ENCODE results near the gene ATP2A3.
A peak's percentile ranks its signal among the peaks of the same experiment; 100 is the strongest.

Gene ATP2A3

DNA sequence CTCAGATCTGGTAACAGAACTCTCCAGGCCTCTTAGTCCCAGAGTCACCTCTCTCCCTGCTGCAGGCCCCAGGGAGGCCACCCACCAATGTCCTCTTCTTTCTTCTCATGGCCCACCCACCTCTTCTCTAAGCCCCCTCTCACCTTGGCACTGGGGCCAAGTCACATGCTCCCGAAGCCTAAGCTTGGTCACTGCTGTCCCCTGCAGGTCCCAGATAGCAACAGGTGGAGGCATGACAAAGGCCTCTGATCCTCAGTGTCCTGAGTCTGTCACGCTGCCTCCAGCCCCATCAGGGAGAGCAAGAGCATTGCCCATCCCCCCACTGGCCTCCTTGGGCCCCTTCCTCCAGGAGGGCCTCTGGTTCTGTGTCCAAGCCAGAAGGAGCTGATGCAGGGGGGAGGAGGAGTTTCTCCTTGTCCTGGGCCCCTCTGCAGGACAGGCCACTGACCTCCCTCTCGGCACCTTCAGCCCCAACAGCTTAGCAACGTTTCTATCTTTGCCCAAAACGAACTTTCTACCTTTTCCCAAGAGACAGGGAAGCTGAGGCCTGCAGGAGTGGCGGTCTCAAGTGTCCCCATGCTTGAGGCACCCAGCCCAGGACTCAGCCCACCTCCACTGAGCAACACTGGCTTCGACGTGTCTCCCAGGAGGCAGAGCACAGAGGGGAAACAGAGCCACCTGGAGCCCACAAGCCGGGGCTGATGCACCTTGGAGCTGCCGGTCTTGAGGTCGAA lies 56.6 kb downstream of the ATP2A3 start:
- DNase-seq, result no peak

DNA sequence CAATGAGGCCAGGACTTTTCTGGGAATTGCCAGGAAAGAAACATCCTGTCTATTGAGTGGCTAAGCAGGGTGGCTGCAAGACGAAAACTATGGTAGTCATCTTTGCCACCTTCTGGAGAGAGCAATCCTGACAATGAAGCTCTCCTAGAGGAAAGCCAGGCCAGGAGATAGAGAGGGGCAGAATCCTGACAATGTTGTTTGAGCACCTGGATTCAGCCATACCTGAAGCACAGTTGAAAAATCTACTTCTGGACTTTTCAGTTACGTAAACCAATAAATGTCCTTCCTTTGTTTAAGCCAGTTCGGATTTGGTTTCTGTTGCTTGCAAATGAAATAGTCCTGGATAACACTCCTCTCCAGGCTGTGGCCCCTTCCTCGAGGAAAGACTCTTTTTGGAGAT lies 57.4 kb downstream of the ATP2A3 start:
- no peak for DNase-seq

DNA sequence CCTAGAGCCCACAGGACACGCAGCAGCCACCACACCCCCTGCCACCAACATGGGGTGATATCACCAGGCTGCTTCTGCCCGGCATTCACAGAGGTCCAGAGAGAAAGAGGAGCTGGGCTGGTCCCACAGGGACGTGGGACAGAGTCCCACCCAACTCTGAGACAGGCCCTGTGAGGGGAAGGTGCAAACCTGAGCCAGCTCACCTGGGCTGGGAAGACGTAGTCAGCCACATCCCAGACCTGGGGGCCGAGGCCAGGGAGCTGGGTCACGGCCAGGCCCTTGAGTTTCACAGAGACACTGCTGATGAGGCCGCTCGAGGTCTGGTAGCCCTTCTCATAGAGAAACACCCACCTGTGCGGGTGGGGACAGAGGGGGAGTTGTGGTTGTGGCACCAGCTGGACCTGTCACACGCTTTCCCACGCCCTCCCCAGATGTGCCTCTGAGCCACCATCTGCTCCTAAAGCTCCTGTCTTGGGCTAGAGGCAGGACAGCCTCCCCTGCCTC lies 59.2 kb downstream of the ATP2A3 start:
- peak; percentile 61 for DNase-seq

DNA sequence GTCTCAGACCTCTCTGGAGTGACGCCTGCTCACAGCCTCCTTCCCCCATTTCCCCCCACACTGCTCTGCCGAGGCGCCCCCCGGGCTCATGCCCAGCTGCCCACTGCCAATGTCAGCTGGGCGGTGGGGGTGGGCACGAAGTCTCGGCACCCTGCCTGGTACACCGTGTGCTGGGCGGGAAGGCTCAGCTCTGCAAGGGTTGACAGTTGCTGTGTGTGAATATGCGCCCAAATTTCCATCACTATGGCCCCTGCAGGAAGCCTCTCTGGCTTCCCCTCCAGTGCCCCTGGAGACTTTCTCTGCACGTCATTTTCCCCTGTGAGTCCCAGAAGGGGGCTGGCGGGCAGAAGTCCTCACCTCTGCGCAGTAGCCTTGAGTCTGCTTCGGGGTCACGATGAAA lies 59.7 kb downstream of the ATP2A3 start:
- DNase-seq, result no peak

DNA sequence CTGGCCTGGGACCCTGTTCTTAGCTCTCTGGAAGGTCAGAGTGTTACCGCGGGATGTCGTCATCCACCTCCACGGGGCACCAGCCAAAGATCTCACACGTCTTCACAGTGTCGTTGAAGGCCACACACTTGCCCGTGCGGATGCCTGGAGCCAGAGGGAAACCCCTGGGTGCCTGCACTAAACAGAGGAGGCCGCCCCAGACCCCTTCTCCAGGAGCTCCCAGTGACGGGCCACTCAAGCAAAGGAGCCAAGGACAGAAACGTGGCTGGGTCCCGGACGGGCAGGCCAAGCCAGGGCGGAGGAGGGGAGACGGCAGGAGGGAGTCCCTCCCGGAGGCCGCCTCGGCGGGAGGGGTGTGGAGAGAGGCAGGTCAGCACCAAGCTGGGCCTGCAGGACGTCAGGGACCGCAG lies 60.4 kb downstream of the ATP2A3 start:
- no peak for DNase-seq

DNA sequence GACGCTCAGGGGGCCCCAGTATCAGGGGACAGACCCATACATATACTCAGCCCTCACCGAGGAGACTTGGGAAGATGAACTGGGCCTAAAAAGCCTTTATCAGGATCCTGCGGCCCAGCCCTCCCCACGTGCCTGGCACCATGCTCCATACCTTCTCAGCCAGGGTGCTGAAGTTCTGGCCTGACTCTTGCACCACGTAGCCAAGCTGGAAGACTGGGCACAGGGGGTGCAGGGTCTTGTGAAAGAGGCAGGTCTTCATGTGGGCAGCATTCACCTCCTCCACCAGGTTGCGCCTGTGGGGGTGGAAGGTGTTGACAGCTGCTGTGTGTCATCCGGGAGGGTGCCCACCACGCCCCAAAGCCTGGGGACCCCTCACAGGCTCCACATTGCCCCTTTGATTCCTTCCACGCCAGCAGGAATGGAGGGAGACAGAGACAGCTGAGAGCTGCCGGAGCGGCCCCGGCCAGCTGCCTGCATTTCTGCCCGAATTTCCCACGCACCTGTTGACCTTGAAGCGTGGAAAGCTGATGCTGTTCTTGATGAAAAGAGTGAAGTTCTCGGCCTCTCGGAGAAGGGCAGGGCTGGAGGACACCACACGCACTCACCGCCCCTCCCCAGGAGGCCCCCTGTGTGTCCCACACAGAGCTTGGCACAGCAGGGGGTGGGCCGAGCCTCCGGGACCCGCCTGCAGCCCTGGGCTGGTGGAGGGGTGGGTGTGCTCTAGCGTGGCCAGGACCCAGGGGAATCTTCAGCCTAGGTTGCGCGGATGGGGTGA lies 61.0 kb downstream of the ATP2A3 start:
- DNase-seq, result no peak

DNA sequence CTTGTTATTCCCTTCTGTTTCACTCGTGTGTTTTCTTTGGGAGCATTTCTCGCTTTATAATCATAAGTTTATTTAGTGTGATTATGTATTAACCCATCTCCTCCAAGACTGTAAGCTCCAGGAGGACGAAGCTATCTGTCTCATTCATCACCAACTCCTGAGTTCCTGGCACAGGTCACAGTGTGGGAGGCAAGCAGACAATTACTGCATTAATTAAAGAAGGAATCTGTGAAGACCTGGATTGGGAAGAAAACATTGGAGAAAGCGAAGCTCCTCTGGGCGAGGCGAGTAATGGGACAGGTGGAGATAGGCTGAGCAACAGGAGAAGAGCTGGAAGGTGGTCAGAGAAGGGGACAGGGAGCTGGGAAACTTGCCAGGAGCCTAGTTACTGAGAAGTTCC lies 63.6 kb downstream of the ATP2A3 start:
- DNase-seq, result no peak

DNA sequence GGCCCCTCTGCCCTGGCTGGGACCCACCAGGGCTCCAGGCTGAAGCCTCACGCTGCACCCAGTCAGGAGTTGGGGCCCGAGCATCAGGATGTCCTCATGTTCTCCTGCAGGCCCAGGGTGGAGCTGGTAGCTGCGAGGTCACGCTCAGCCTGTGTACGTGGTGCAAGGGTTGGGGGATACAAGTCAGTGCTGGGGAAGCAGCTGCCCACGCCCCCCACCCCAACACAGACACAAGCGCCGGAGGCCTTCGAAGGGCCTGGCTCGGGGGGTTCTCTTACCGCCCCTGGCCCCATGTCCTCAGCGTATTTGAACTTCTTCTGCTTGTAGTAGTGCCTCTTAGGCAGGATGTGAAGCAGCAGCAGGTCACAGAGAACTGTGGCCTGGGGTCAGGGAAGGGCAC lies 66.5 kb downstream of the ATP2A3 start:
- no peak for DNase-seq

DNA sequence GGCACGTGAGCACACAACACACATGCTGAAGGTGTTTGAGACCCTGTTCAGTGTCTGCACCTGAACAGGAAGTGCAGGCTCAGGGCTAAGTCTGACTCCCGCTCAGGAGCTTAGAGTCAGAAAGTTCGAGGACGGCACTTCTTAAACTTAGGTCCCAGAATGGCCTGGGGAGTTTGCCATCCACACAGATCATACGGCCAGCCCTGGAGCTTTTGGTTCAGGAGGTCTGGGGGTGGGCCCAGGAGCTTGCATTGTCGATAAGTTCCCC lies 67.3 kb downstream of the ATP2A3 start:
- no peak for DNase-seq

DNA sequence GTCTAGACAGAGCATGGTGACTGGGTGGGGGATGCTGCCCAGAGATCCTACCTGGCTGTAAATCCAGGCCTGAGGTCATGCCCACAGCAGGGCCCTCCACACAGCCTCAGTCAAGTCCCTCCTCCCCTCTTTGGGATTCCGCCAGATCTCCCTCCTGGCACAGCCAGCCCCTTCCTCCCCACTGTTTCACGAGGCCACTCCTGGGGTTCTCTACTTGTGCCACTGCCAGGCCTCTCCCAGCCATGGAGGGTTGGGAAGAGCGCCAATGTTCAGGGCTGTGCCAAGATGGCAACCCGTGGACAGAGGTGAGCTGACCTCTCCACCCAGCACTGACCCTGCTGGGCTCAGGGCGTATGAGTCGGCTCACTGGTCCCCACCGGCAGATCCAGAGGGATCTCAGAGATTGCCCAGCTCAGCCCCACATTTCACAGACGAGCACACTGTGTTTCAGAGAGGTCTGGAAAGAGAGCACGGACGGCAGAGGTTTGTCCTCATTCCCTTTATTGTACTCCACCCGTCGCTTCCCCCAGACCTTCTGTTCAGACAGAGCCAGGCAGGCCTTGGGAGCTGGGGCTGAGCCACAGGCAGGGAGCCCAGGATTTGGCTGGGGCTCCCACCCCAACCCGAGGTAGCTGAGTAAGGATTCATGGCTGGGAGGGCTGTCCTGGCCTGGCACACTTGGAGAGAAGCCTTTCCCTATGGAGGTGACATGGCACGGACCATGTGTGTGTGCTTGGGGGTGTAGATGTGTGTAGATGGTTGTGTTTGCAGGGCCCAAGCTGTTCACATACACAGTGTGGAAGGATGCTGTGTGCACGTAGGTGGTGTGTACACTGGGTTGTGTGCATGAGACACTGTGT lies 67.9 kb downstream of the ATP2A3 start:
- DNase-seq, result peak; percentile 29

DNA sequence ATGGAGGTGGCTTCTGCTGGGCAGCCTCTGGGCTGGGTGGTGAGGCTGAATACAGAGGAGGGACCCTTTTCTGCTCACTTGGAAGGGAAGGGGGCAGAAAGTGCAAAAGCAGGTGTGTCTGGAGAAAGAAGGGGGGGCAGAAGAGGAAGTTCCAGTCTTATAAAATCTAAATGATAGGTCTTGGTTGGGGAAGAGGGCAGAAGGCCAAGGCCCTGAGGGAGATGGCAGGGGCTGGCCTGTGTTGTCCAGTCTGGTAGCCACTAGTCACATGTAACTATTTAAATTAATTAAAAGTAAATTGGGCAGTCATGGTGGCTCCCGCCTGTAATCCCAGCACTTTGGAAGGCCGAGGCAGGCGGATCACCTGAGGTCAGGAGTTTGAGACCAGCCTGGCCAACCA lies 68.9 kb downstream of the ATP2A3 start:
- no peak for DNase-seq

DNA sequence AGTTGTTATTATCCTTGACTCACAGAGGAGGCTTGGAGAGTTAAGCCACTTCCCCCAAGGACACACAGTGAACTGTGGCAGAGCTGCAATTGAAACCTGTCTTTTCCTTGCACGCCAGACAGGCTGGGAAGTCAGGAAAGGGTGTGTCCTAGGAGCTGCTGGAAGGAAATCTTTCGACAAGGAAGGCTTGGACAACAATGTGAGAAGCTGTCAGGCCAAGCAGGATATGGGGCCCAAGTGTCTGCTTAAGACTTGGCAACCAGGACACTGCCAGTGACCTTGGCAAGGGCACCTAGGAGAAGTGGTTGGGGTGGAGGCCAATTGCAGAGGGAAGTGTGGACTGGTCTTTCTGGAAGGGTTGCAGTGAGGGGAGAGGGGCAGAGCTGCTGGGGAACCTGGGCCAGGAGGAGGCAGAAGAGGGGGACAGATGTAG lies 69.3 kb downstream of the ATP2A3 start:
- DNase-seq, result no peak

DNA sequence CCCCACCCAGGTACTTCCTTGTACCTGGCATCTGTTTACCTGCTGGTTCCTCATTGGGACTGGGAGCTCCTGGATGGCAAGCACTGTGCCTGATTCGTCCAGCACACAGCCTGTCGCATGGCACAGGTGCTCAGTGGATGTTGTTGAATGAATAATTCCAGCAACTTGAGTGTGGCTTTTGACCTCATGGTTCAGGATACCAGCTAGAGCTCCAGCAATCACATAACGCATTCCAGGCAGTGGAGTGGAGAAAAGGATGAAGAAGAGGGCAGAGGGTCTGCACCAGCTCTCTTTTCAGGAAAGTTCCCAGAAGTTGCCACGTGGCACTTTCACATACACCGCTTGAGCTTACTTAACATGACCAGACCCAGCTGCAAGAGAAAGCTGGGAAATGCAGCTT lies 70.0 kb downstream of the ATP2A3 start:
- DNase-seq, result no peak

DNA sequence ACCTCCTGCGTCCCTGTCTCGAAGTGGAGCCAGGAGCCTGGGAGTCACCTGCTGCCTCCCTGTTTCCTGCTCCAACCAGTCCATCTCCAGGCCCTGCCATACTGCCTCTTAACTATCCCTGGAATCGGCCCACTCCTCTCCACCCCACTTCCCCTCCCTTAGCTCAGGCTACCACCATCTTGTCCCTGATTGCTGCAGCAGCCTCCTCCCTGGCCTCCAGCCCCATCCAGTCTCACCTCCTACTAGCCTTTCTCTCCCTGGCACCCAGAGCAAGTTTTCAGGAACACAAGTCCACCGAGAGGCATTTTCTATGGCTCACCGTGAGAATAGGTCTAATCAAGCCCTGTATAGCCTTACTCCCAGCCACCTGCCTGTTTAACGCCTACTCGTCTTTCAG lies 70.5 kb downstream of the ATP2A3 start:
- no peak for DNase-seq

DNA sequence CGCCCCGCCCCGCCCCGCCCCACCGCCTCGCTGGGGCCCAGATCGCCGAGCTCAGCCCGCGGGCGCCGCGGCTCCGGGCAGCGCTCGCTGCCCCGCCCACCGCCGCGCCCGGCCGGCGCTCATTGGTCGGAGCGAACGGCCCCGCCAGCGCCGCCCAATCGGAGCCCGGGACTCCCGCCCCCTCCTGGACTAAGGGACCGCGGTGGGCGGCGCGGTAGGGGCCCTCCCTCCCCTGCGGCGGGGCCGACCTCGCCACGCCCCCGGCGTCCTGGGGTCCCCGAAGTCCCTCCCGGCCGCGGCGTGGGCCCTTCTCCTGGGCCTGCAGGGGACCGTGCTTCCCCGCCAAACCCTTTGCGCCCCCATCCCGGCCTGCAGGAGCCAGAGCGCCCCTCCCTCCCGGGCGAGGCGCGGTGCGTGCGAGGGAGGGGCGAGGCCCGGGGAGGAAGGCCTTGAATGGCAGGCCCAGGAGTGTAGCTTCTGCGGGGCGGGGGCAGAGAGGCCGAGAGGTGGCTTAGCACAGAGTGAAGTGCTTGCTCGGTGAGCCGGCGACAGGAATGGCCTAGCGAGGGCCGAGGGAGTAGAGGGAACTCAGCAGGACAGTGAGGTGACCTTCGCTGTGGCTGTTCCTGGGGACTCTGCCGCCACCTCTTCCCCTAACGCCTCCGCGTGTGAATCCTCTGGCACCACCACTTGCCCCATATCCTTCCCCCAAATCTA lies 71.1 kb downstream of the ATP2A3 start, which contains the start of gene CAMKK1:
Gene CAMKK1, minus strand, starts transcription at position 51 of the 717 bp plus-strand sequence. CDS start 7,366 bp downstream, outside the sequence.
- DNase-seq, result peak; percentile 66

DNA sequence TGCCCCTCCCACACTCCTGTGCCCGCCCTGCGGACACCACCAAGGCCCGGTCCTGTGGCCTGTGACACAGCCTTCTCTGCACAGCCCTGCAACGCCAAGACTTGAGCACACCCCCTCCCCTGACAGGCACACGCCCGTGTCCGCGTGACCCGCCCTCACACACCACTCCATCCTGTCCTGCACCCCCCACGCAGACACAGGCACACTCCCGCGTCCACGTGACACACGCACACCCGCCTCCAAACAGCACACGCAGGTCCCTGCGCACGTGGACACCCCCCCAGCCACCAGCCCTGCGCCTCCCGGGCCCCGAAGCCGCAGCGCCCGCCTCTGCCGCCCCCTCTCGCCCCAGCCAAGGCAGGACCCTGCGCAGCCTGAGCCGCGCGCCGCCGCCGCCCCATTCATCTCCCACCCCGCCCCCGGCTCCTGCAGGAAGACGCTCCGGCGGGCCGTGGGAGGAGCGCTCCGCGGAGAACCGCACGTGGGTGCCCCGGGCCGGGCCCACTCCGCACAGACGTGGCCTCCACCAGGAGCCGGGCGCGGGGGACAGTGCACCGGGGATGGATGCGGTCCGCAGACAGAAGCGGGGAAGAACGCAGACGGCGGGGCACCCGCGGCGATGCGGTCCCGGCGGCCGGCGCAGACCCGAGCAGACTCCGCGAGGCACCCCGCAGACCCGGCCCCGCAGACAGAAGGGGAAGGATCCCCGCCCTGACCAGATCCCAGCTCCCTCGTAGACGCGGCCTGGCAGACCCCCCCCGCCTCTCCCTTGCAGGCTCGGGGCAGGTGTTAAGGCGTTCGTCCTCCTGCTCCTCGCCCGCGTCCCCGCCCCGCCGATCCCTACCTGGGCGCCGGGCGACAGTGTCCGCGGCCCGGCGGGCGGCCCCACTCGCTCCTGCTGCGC lies 71.9 kb downstream of the ATP2A3 start:
- no peak for DNase-seq

DNA sequence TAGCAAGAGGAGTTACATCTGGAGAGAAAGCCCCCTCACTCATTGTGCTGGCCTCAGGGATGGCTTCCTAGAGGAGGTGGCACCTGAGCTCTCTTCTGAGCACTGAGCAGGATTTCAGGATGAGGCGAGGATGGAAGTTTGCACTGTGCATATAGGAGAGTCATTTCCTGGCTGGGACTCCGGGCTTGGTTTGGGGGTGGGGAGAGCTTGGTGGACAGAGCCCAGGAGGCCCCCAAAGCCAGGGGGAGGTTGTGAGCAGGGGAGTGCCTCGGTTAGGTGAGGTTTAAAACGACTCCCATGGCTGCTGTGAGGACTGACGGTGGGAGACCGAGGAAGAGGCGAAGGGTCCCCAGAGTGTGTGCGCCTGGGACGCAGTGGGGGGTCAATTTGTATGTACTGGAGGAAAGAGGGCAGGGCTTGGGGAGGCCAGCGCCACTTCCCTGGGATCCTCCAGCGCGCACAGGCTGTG lies 72.6 kb downstream of the ATP2A3 start:
- DNase-seq, result no peak

DNA sequence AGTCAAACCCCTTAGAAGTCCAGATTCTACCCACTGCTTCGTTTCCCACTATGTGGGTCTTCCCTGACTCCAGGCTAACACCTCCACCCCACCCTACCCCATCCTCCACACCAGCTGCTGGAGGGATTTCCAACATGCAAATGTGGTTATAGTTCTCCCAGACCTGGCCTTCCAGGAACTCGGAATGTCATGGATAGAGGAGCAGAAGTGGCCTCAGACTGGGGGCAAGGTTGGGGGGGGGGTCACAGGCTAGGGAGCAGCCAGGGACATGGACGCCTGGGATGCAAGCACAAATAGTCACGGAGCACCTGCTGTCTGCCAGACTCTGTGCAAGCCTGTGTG lies 73.4 kb downstream of the ATP2A3 start:
- no peak for DNase-seq

DNA sequence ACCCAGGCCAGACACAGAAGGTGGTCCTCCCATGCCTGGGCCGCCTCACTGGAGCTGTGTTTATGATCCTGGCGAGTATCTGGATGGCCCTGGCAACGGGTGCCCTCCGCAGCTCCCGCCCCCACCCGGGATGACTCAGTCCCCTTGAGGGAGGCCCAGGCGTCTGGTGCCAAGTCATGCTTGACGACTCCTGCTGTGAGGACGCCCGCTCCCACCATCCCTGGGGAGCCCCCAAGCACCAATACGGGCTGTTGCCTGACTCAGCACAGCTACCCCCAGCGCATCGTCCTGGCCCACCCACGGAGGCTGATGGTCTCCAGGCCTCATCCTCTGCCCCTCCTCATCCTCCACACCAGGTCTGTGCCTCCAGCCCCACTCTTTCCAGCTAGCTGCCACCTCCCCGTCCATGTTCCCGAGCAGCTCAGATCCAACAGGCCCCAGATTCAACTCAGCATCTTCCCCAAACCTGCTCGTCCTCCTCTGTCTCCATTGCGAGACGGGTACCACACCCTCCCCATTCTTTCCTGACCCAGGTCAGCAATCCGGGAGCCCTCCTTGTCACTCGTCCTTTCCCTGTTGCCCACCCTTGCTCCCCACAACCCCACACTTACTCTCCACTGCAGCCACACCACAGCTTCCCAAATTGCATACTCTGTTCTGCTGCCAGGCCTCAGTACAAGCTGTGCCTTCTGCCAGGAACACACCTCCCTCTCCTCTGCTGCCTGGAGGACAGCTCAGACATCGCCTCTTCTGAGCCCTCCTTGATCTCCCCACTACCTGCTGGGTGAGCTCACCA lies 74.0 kb downstream of the ATP2A3 start:
- DNase-seq, result peak; percentile 54

DNA sequence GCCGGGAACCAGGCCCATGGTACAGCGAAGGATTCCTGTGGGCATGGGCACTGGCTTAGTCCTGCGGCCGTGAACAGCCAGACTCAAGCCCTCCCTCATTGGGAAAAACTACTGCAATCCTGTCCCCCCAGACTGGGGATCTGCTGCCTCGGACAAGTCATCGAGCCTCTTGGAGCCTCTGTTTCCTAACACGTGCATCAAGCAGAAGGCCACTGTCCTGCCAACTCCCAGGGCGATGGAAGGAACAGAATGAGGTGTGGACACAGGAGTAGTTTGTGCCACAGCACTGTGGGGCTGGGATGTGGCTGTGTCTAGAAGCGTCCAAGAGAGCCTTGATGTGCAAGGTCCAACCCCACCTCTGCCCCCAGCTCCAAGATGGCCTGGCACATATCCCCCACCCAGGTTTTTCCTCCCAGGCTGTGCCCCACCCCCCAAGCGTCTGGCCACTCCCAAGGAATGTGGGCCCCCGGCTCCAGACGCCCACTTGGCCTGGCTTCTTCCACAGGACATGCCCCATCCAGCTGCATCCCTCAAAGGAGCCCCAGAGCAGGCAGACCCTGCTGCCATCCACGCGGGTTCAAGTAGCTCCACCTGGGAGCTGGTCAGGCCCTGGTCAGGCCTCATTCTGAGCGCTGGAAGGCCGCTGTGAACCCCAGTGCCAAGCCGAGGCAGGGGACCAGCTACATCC lies 74.8 kb downstream of the ATP2A3 start:
- no peak for DNase-seq

Measured in DMS 273 treated with DMSO at 0.1 percent for 48 hours (cell line).